Panc1 (cell line): Measurements from ENCODE around the gene KCP. TPM values are rescaled to one million over a fixed set of nuclear protein-coding genes. Genes with fewer than 3 reads are reported as not detected.

Source experiments
- ATAC-seq: fragments of 200-7000 bp; cut with Tn5 transposase; 2 replicates; pipeline ENCODE4 v1.9.1; 2020; ENCODE audit warnings: mild to moderate bottlenecking, moderate library complexity
- BruUV-seq: library from RNA; stranded (reverse); fragments of 400-500 nt; replicated peaks from 2 replicates; lab custom pipeline; 2021; lab: Mats Ljungman, UMichigan
- CTCF ChIA-PET: fragments of 300-600 bp; sonication (Branson Sonifier 250); formaldehyde crosslinking; loops from one replicate; lab custom pipeline; 2022; ENCODE audit warnings: antibody characterized with exemption; lab: Charles Lee
- POLR2A ChIA-PET: fragments of 300-600 bp; sonication (Branson Sonifier 250); formaldehyde crosslinking; loops from one replicate; lab custom pipeline; 2022; ENCODE audit warnings: antibody characterized with exemption; lab: Charles Lee
- DNase-seq: peaks from one replicate; pipeline ENCODE4 v3.0.0-alpha.2; 2010; ENCODE audit warnings: low read depth, low spot score
- H3K27ac ChIP-seq: 2 replicates; pipeline ENCODE4 v1.5.1; 2011; ENCODE audit warnings: mild to moderate bottlenecking, low read length, inconsistent platforms
- H3K27me3 ChIP-seq: fragments of 200-500 bp; sonication (Bioruptor generic); 2 replicates; pipeline ENCODE4 v1.6.0; 2014; ENCODE audit warnings: low read length, inconsistent platforms; ENCODE audit not compliant: control insufficient read depth, insufficient read depth
- H3K36me3 ChIP-seq: fragments of 200-500 bp; sonication (Bioruptor generic); 2 replicates; pipeline ENCODE4 v1.5.1; 2014; ENCODE audit warnings: inconsistent platforms, mild to moderate bottlenecking, low read length, moderate library complexity; ENCODE audit not compliant: control insufficient read depth, insufficient read depth
- H3K4me1 ChIP-seq: 2 replicates; pipeline ENCODE4 v1.5.1; 2011; ENCODE audit warnings: inconsistent platforms, mild to moderate bottlenecking, low read length, moderate library complexity; ENCODE audit not compliant: control insufficient read depth, insufficient read depth
- H3K4me3 ChIP-seq, 2 experiments: 2 replicates each; pipeline ENCODE4 v1.5.1; 2011 to 2012; ENCODE audit warnings: low read depth in 2 of 2, low read length in 2 of 2, mild to moderate bottlenecking in 2 of 2, inconsistent platforms in 1 of 2, moderate library complexity in 1 of 2
- H3K9me3 ChIP-seq: fragments of 200-500 bp; sonication (Bioruptor generic); 2 replicates; pipeline ENCODE4 v1.5.1; 2014; ENCODE audit warnings: low read depth, mild to moderate bottlenecking, inconsistent platforms, low read length, moderate library complexity; ENCODE audit not compliant: control insufficient read depth, insufficient read depth
- POLR2AphosphoS5 ChIP-seq: IDR thresholded peaks from 2 replicates; pipeline ENCODE4 v1.6.1; 2012; ENCODE audit warnings: mild to moderate bottlenecking, low read depth, low read length, moderate library complexity
- SIN3A ChIP-seq: IDR thresholded peaks from 2 replicates; pipeline ENCODE4 v1.6.1; 2012; ENCODE audit warnings: low read depth, mild to moderate bottlenecking, low read length, moderate library complexity, borderline replicate concordance; ENCODE audit not compliant: insufficient read depth
- TCF7L2 ChIP-seq: IDR thresholded peaks from 2 replicates; pipeline ENCODE4 v1.6.1; 2011; ENCODE audit warnings: mild to moderate bottlenecking, low read depth, low read length, inconsistent platforms
- in situ Hi-C: cut with HindIII; loops from 2 replicates; pipeline ENCODE4 v1.10.0; 2016; ENCODE audit warnings: low sequenced_read_pairs, low pct_unique_long_range_greater_than_20kb
- intact Hi-C: fragments of 100-400 bp; cut with micrococcal nuclease; formaldehyde crosslinking; loops from one replicate; pipeline ENCODE4 v1.10.0; 2022; ENCODE audit not compliant: unreplicated experiment
- total RNA-seq: library from RNA; stranded (reverse); gene quantifications from one replicate; pipeline ENCODE4 v1.2.1, GENCODE V29; 2021; ENCODE audit not compliant: unreplicated experiment
- TF ChIP-seq, protein P1 (sequence below): fragments of 450-650 bp; IDR thresholded peaks from 2 replicates; pipeline ENCODE4 v1.5.1; 2017; ENCODE audit warnings: mild to moderate bottlenecking
- TF ChIP-seq, protein P2 (sequence below), 2 experiments: IDR thresholded peaks; 2 replicates each; pipeline ENCODE4 v1.6.1; 2011 to 2012; ENCODE audit warnings: low read depth in 2 of 2, control low read depth in 1 of 2, low read length in 1 of 2, mild to moderate bottlenecking in 1 of 2, moderate library complexity in 1 of 2; ENCODE audit not compliant: insufficient read depth in 1 of 2

KCP gene
- total RNA-seq, 1 experiment from 2014 or later: 0.13 TPM

DNA sequence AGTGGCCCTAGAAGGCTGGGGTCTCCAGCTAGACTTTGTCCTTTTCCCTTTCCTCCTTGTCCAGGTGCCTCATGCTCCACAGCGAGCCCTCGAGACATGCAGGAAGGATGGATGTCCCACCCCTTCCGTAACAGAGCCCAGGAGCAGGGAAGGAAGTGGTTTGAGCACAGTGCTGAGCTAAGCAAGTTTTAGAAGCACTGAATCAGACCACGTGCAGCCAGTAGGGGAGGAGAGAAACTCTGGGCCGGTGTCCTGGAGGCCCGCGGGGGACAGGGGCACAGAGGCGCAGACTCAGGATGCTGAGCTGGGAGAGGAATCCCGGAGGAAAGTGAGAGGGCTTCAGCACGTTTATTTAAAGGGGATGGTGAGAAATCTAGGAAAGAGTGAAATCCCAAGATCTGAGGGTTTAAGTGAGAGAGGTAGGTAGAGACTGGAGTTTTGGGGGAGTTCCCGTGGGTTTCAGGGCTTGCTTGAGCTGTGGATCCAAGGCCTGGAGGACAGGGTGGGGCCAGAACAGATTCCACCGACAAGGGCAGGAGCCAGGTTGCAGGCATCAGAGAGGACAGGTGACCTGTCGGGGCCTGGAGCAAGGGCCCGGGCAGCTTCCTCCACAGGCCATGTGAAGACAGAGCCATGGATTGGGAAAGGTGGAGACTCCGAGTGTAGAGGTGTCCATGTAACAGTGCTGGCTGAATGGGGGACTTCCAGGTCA is 22.8 kb upstream of the KCP start:
- no peaks in the 10 kb centered on the region for H3K36me3 ChIP-seq
- no peaks in the 10 kb centered on the region for H3K9me3 ChIP-seq
- ChIA-PET POLR2A (no interaction called here), CTCF (no interaction called here)
- no TSS peak for BruUV-seq
- intact Hi-C loops: loop anchor here (10.0 kb wide), 1 partner anchor 161 kb away; no protein-coding TSS in a partner anchor
- no peak overlapping the region for H3K27ac ChIP-seq
- no peak for ATAC-seq
- no peaks in the 10 kb centered on the region for H3K4me1 ChIP-seq
- DNase-seq: no peak
- no peaks in the 10 kb centered on the region for H3K27me3 ChIP-seq
- in situ Hi-C loops: no loop called here
- TF ChIP-seq POLR2AphosphoS5 (no peak), SIN3A (no peak), TCF7L2 (no peak)
- TF ChIP-seq, protein P1, sequence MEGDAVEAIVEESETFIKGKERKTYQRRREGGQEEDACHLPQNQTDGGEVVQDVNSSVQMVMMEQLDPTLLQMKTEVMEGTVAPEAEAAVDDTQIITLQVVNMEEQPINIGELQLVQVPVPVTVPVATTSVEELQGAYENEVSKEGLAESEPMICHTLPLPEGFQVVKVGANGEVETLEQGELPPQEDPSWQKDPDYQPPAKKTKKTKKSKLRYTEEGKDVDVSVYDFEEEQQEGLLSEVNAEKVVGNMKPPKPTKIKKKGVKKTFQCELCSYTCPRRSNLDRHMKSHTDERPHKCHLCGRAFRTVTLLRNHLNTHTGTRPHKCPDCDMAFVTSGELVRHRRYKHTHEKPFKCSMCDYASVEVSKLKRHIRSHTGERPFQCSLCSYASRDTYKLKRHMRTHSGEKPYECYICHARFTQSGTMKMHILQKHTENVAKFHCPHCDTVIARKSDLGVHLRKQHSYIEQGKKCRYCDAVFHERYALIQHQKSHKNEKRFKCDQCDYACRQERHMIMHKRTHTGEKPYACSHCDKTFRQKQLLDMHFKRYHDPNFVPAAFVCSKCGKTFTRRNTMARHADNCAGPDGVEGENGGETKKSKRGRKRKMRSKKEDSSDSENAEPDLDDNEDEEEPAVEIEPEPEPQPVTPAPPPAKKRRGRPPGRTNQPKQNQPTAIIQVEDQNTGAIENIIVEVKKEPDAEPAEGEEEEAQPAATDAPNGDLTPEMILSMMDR: no peak
- TF ChIP-seq, protein P2, sequence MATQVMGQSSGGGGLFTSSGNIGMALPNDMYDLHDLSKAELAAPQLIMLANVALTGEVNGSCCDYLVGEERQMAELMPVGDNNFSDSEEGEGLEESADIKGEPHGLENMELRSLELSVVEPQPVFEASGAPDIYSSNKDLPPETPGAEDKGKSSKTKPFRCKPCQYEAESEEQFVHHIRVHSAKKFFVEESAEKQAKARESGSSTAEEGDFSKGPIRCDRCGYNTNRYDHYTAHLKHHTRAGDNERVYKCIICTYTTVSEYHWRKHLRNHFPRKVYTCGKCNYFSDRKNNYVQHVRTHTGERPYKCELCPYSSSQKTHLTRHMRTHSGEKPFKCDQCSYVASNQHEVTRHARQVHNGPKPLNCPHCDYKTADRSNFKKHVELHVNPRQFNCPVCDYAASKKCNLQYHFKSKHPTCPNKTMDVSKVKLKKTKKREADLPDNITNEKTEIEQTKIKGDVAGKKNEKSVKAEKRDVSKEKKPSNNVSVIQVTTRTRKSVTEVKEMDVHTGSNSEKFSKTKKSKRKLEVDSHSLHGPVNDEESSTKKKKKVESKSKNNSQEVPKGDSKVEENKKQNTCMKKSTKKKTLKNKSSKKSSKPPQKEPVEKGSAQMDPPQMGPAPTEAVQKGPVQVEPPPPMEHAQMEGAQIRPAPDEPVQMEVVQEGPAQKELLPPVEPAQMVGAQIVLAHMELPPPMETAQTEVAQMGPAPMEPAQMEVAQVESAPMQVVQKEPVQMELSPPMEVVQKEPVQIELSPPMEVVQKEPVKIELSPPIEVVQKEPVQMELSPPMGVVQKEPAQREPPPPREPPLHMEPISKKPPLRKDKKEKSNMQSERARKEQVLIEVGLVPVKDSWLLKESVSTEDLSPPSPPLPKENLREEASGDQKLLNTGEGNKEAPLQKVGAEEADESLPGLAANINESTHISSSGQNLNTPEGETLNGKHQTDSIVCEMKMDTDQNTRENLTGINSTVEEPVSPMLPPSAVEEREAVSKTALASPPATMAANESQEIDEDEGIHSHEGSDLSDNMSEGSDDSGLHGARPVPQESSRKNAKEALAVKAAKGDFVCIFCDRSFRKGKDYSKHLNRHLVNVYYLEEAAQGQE (IDR thresholded peaks at IDR 0.05; ENCODE audit: insufficient read depth in 1 of 2, low read depth in 2 of 2, low read length in 1 of 2): no peak
- H3K4me3 ChIP-seq: no peak overlapping the region

DNA sequence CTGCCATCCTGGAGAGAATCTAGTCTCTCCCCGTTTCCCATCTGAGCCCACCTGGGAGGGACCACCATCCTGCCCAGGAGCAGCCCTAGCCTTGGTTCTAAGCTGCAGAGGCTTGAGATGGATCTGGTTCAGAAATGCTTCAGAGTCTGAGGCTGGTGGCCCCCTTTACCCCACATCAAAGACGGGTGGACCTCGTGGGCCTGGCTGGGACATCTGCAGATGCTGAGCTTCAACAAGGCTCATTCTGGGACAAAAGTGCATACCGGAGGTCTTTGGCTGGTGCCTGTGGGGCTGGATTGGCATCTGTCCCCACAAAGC is 22.3 kb upstream of the KCP start:
- intact Hi-C loops: loop anchor here (10.0 kb wide), 1 partner anchor 162 kb away; no protein-coding TSS in a partner anchor
- no peak overlapping the region for H3K27ac ChIP-seq
- DNase-seq (no peak), ATAC-seq (no peak)
- H3K36me3 ChIP-seq: no peaks in the 10 kb centered on the region
- no peaks in the 10 kb centered on the region for H3K9me3 ChIP-seq
- ChIA-PET CTCF (no interaction called here), POLR2A (no interaction called here)
- BruUV-seq: no TSS peak
- no peaks in the 10 kb centered on the region for H3K27me3 ChIP-seq
- in situ Hi-C loops: no loop called here
- no peak overlapping the region for H3K4me3 ChIP-seq
- TF ChIP-seq, protein P1: no peak
- TF ChIP-seq TCF7L2 (no peak), POLR2AphosphoS5 (no peak), SIN3A (no peak)
- TF ChIP-seq, protein P2 (IDR thresholded peaks at IDR 0.05; ENCODE audit: insufficient read depth in 1 of 2, low read depth in 2 of 2, low read length in 1 of 2): no peak
- H3K4me1 ChIP-seq: no peaks in the 10 kb centered on the region
